Endodermal cell (in vitro differentiated cells): Measurements from ENCODE around the gene MYBBP1A. TPM values are rescaled to one million over a fixed set of nuclear protein-coding genes. Genes with fewer than 3 reads are reported as not detected.
A peak's percentile ranks its signal among the peaks of the same experiment; 100 is the strongest.

ENCODE experiments used
- DNase-seq: peaks from one replicate; pipeline ENCODE4 v3.0.0-alpha.2; 2017
- H3K27ac ChIP-seq: 2 replicates; pipeline ENCODE4 v1.5.1; 2013; ENCODE audit warnings: mild to moderate bottlenecking, low read depth, low read length, moderate library complexity
- H3K27me3 ChIP-seq: 2 replicates; pipeline ENCODE4 v1.6.1; 2013; ENCODE audit warnings: mild to moderate bottlenecking, low read length, moderate library complexity; ENCODE audit not compliant: insufficient read depth, control insufficient read depth, poor library complexity, severe bottlenecking
- H3K36me3 ChIP-seq: 2 replicates; pipeline ENCODE4 v1.7.0; 2013; ENCODE audit warnings: mild to moderate bottlenecking, low read length, moderate library complexity; ENCODE audit not compliant: control insufficient read depth, insufficient read depth
- H3K4me1 ChIP-seq: one replicate; pipeline ENCODE4 v1.7.0; 2013; ENCODE audit warnings: low read length; ENCODE audit not compliant: control insufficient read depth, insufficient read depth
- H3K4me3 ChIP-seq: 2 replicates; pipeline ENCODE4 v1.5.1; 2013; ENCODE audit warnings: mild to moderate bottlenecking, low read length, moderate library complexity
- H3K9ac ChIP-seq: 2 replicates; pipeline ENCODE4 v1.6.1; 2013; ENCODE audit warnings: mild to moderate bottlenecking, low read length, moderate library complexity; ENCODE audit not compliant: poor library complexity, severe bottlenecking; ENCODE audit errors: extremely low read depth
- H3K9me3 ChIP-seq: 2 replicates; pipeline ENCODE4 v1.6.1; 2013; ENCODE audit warnings: mild to moderate bottlenecking, low read length, moderate library complexity; ENCODE audit not compliant: control insufficient read depth
- H3K27ac Mint-ChIP-seq: 2 replicates; pipeline ENCODE4 v1.8.0; 2020; ENCODE audit warnings: mixed read lengths
- H3K27me3 Mint-ChIP-seq: 2 replicates; pipeline ENCODE4 v1.8.0; 2021; ENCODE audit warnings: mild to moderate bottlenecking, mixed read lengths; ENCODE audit not compliant: insufficient read depth
- H3K36me3 Mint-ChIP-seq: 2 replicates; pipeline ENCODE4 v1.8.0; 2020; ENCODE audit warnings: low read depth, mixed read lengths
- H3K4me1 Mint-ChIP-seq: 2 replicates; pipeline ENCODE4 v1.8.0; 2020; ENCODE audit warnings: mixed read lengths
- H3K4me3 Mint-ChIP-seq: 2 replicates; pipeline ENCODE4 v1.8.0; 2020; ENCODE audit warnings: mild to moderate bottlenecking, moderate library complexity, mixed read lengths
- H3K9me3 Mint-ChIP-seq: 2 replicates; pipeline ENCODE4 v1.8.0; 2020; ENCODE audit warnings: mild to moderate bottlenecking, mixed read lengths
- CTCF ChIP-seq: fragments of 200-600 bp; sonication (generic); conservative IDR thresholded peaks from 2 replicates; pipeline ENCODE4 v1.5.0; 2021; ENCODE audit warnings: antibody characterized with exemption, mild to moderate bottlenecking
- WGBS, 2 experiments: methylation state at CpG; one replicate each; pipeline versions ENCODE4 v1.1.5 to v1.1.7; 2013; ENCODE audit warnings: missing lambda C conversion rate in 2 of 2, mixed read lengths in 1 of 2; ENCODE audit not compliant: insufficient coverage in 1 of 2, insufficient read length in 1 of 2; 5-methylcytosine and 5-hydroxymethylcytosine counted together
- total RNA-seq, 2 donors: library from RNA; stranded (reverse); fragmentation: NEBNext Ultra II Directional in 1 of 2; extraction: Animal tissue kit (Norgen Biotek cat#: 25700) in 1 of 2; gene quantifications; 2 replicates in 1 of 2; 3 replicates in 1 of 2; pipeline ENCODE4 v1.2.1, GENCODE V29; 2021

Gene MYBBP1A
- total RNA-seq, 2 donors from 2014 or later = 55.6 to 70.9 TPM

DNA sequence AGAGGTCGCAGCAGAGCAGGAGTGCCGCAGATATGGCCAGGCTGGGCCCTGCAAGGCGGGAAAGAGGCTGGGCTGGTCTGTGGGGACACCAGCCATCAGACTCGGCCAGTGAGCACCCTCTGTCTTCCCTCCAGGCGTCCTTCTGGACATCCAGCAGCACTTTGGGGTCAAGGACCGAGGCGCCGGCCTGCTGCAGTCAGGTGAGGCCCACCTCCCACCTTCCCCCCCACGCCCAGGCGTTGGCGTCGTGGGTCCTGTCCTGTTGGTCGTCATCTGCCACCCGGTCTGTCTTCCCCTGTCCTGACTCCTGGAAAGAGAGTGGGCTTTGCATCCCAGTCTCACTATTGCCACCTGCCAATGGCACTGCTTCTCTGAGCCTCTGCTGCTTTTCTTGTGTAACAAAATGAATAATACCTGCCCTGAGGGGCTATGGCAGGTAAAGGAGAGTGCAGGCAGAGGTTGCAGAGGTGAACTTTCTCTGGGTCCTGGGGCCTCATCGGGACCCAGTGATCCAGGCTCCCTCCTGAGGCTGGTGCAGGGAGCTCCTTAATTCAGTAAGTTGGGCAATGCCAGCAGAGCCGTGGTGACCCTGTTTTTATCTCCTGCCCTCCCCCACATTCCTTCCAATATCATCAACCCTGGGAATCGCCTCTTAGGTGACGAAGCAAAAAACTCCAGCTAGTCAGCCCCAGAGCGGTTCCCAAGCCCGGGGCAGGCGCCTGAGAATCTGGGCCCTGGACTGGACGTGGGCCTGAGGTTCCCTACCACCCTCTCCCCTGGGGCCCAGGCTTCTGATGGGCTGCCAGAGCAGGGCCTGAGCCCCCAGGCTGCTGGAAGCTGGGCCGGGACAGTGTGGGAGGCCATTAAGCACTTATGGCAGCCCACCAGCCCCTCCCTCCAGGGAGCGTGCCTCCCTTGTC, 41.8 kb downstream of the MYBBP1A start:
- H3K9me3 Mint-ChIP-seq = no peaks in the 10 kb centered on the region
- no peak overlapping the region for H3K9ac ChIP-seq

GRCh38 chr17:4512156-4513112, 42.8 kb downstream of the MYBBP1A start:
- H3K36me3 Mint-ChIP-seq = no peaks in the 10 kb centered on the region
- no peak overlapping the region for H3K4me3 Mint-ChIP-seq
- H3K27ac Mint-ChIP-seq = no peak overlapping the region
- H3K27me3 Mint-ChIP-seq = peaks cover 9% of the 10 kb centered on the region
- H3K27me3 ChIP-seq = no peaks in the 10 kb centered on the region
- no peaks in the 10 kb centered on the region for H3K4me1 Mint-ChIP-seq
- TF ChIP-seq CTCF = no peak
- no peaks in the 10 kb centered on the region for H3K9me3 ChIP-seq
- H3K9me3 Mint-ChIP-seq = no peaks in the 10 kb centered on the region
- no peak overlapping the region for H3K27ac ChIP-seq
- H3K9ac ChIP-seq = no peak overlapping the region
- no peaks in the 10 kb centered on the region for H3K36me3 ChIP-seq
- no peak overlapping the region for H3K4me3 ChIP-seq
- 94 to 96% methylated on average over 18 to 31 of the region's 31 CpGs for WGBS, 2 experiments
- DNase-seq = no peak
- no peaks in the 10 kb centered on the region for H3K4me1 ChIP-seq

More for the DNA sequence above, 41.8 kb downstream of the MYBBP1A start:
- H3K9me3 ChIP-seq = no peaks in the 10 kb centered on the region
- Mint-ChIP-seq H3K36me3 (no peaks in the 10 kb centered on the region), H3K4me1 (no peaks in the 10 kb centered on the region), H3K4me3 (no peak overlapping the region), H3K27me3 (peaks cover 9% of the 10 kb centered on the region), H3K27ac (no peak overlapping the region)
- H3K36me3 ChIP-seq = no peaks in the 10 kb centered on the region
- TF ChIP-seq CTCF = peak; percentile 25
- no peaks in the 10 kb centered on the region for H3K27me3 ChIP-seq
- H3K27ac ChIP-seq = no peak overlapping the region
- H3K4me3 ChIP-seq = no peak overlapping the region
- H3K4me1 ChIP-seq = no peaks in the 10 kb centered on the region
- no peak for DNase-seq
- WGBS, 2 experiments = 91 to 93% methylated on average over 11 to 24 of the region's 24 CpGs

DNA sequence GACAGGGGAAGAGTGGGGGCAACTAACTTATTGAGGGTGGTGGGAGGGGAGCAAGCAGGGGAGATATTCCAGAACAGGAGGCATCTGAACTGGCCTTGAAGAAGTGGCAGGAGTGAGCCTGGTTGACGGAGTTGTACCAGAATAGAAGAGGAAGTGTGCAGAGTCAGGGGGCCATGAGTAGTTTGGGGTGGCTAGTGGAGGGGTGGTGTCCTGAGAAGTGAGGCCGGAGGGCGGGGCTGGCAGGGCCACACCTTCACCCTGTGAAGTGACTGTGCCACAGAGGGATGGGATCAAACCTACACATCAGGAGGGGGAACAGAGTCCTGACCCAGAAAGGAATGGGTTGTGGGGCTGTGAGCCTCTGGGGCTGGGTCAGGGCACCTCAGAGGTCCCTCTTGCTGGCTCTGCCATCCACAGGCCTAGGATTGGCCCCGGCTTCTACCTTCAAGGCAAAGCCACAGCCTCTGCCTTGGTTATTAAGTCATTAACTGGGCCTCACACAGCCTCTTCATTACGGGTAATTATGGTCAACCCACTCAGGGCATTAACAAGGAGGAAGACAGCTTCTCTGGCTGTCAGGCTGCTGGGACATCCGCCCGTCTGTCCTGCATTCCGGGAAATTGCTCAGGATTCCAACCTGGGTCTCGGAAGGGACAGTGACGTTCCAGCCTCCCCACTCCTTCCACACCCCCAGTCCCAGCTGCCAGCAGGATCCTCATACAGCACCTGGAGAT, 43.8 kb downstream of the MYBBP1A start:
- H3K27me3 Mint-ChIP-seq = peaks cover 9% of the 10 kb centered on the region
- no peaks in the 10 kb centered on the region for H3K4me1 Mint-ChIP-seq
- no peaks in the 10 kb centered on the region for H3K9me3 Mint-ChIP-seq
- no peak for DNase-seq
- Histone ChIP-seq H3K4me3 (no peak overlapping the region), H3K27ac (no peak overlapping the region), H3K27me3 (no peaks in the 10 kb centered on the region), H3K9me3 (no peaks in the 10 kb centered on the region), H3K9ac (no peak overlapping the region), H3K4me1 (no peaks in the 10 kb centered on the region), H3K36me3 (no peaks in the 10 kb centered on the region)
- TF ChIP-seq CTCF = no peak
- 89 to 93% methylated on average over 8 to 10 of the region's 10 CpGs for WGBS, 2 experiments
- H3K4me3 Mint-ChIP-seq = no peak overlapping the region
- H3K27ac Mint-ChIP-seq = no peak overlapping the region
- H3K36me3 Mint-ChIP-seq = no peaks in the 10 kb centered on the region
